Neural cell (in vitro differentiated cells): Measurements from ENCODE around the gene PCDHGA11. TPM values are rescaled to one million over a fixed set of nuclear protein-coding genes. Genes with fewer than 3 reads are reported as not detected.
"Not testable (repeated sequence)": the region's sequence is repeated elsewhere in the genome, so short reads cannot be mapped to it uniquely, and the experiment has no call there.

Experiments
- H2AFZ ChIP-seq: fragments of 200-600, 300-800 bp; sonication (generic), shearing (Covaris generic); 2 replicates; pipeline ENCODE4 v1.6.0; 2014; ENCODE audit warnings: low read depth, mild to moderate bottlenecking, antibody characterized with exemption, low read length, moderate library complexity
- H3F3A ChIP-seq: fragments of 200-600 bp; shearing (Covaris generic); 2 replicates; pipeline ENCODE4 v1.6.1; 2016; ENCODE audit warnings: mild to moderate bottlenecking, moderate library complexity, mixed read lengths, antibody characterized with exemption, low read length; ENCODE audit not compliant: insufficient read depth, poor library complexity, severe bottlenecking
- H3K27ac ChIP-seq: fragments of 200-600, 300-800 bp; sonication (generic), shearing (Covaris generic); 2 replicates; pipeline ENCODE4 v1.5.1; 2014; ENCODE audit warnings: mild to moderate bottlenecking, low read length, moderate library complexity
- H3K27me3 ChIP-seq: fragments of 300-800, 200-600 bp; sonication (generic), shearing (Covaris generic); 2 replicates; pipeline ENCODE4 v1.6.0; 2014; ENCODE audit warnings: mild to moderate bottlenecking, low read depth, low read length, moderate library complexity; ENCODE audit not compliant: insufficient read depth
- H3K36me3 ChIP-seq: fragments of 300-800, 200-600 bp; sonication (generic), shearing (Covaris generic); 2 replicates; pipeline ENCODE4 v1.5.1; 2014; ENCODE audit warnings: mild to moderate bottlenecking, antibody characterized with exemption, low read length, moderate library complexity; ENCODE audit not compliant: insufficient read depth
- H3K4me2 ChIP-seq: fragments of 300-800, 200-600 bp; sonication (generic), shearing (Covaris generic); 2 replicates; pipeline ENCODE4 v1.6.0; 2014; ENCODE audit warnings: mild to moderate bottlenecking, low read length
- H3K4me3 ChIP-seq: fragments of 300-800, 200-600 bp; sonication (generic), shearing (Covaris generic); 2 replicates; pipeline ENCODE4 v1.5.1; 2014; ENCODE audit warnings: mild to moderate bottlenecking, low read length, moderate library complexity
- H3K79me2 ChIP-seq: fragments of 200-600 bp; shearing (Covaris generic); replicated peaks from 2 replicates; pipeline ENCODE4 v1.6.0; 2014; ENCODE audit warnings: mild to moderate bottlenecking, low read length, moderate library complexity; ENCODE audit not compliant: insufficient read depth
- H3K9ac ChIP-seq: fragments of 300-800, 200-600 bp; sonication (generic), shearing (Covaris generic); 2 replicates; pipeline ENCODE4 v1.6.1; 2016; ENCODE audit warnings: mild to moderate bottlenecking, low read length, mixed read lengths
- H3K9me2 ChIP-seq: fragments of 200-600 bp; shearing (Covaris generic); 2 replicates; pipeline ENCODE4 v1.6.1; 2016; ENCODE audit warnings: mild to moderate bottlenecking, low read length, mixed read lengths; ENCODE audit not compliant: insufficient read depth
- H3K9me3 ChIP-seq: fragments of 200-600, 300-800 bp; sonication (generic), shearing (Covaris generic); 2 replicates; pipeline ENCODE4 v1.6.1; 2016; ENCODE audit warnings: mild to moderate bottlenecking, mixed run types, low read length, moderate library complexity, mixed read lengths
- H4K20me1 ChIP-seq: fragments of 200-600 bp; shearing (Covaris generic); 2 replicates; pipeline ENCODE4 v1.6.1; 2016; ENCODE audit warnings: mild to moderate bottlenecking, mixed run types; ENCODE audit not compliant: insufficient read depth
- EP300 ChIP-seq: fragments of 450-650 bp; conservative IDR thresholded peaks from 2 replicates; pipeline ENCODE4 v1.6.1; 2014; ENCODE audit warnings: antibody characterized with exemption, mild to moderate bottlenecking, moderate library complexity; ENCODE audit not compliant: poor library complexity, severe bottlenecking
- EZH2 ChIP-seq: fragments of 200-600, 300-800 bp; shearing (Covaris generic), sonication (generic); IDR thresholded peaks from 2 replicates; pipeline ENCODE4 v1.6.1; 2014; ENCODE audit warnings: antibody characterized with exemption, low read length, borderline replicate concordance, mild to moderate bottlenecking; ENCODE audit not compliant: insufficient read depth, poor library complexity, severe bottlenecking
- MXI1 ChIP-seq: fragments of 450-650 bp; conservative IDR thresholded peaks from 2 replicates; pipeline ENCODE4 v1.6.1; 2014; ENCODE audit warnings: antibody characterized with exemption, mild to moderate bottlenecking; ENCODE audit not compliant: poor library complexity, severe bottlenecking
- POLR2AphosphoS5 ChIP-seq: IDR thresholded peaks from 2 replicates; pipeline ENCODE4 v1.6.1; 2012
- RAD21 ChIP-seq: fragments of 450-650 bp; conservative IDR thresholded peaks from 2 replicates; pipeline ENCODE4 v1.6.1; 2014; ENCODE audit warnings: antibody characterized with exemption, mild to moderate bottlenecking, moderate library complexity
- SMC3 ChIP-seq: fragments of 450-650 bp; conservative IDR thresholded peaks from 2 replicates; pipeline ENCODE4 v1.6.1; 2014; ENCODE audit warnings: antibody characterized with exemption, mild to moderate bottlenecking, moderate library complexity; ENCODE audit not compliant: poor library complexity
- TAF1 ChIP-seq: IDR thresholded peaks from 2 replicates; pipeline ENCODE4 v1.6.1; 2012; ENCODE audit warnings: low read depth
- polyA plus RNA-seq: library from polyadenylated mRNA; depleted of rRNA; stranded (reverse); fragments of >200 nt; gene quantifications from 2 replicates; pipeline ENCODE4 v1.2.3, GENCODE V29; 2014
- TF ChIP-seq, protein P1 (sequence below): IDR thresholded peaks from 2 replicates; pipeline ENCODE4 v1.6.1; 2012; ENCODE audit warnings: borderline replicate concordance
- TF ChIP-seq, protein P2 (sequence below): fragments of 450-650 bp; IDR thresholded peaks from 2 replicates; pipeline ENCODE4 v1.5.1; 2014; ENCODE audit warnings: antibody characterized with exemption, mild to moderate bottlenecking, moderate library complexity; ENCODE audit not compliant: poor library complexity, severe bottlenecking

Gene PCDHGA11
- polyA plus RNA-seq, 1 donor from 2014 or later: 0.32 TPM

DNA sequence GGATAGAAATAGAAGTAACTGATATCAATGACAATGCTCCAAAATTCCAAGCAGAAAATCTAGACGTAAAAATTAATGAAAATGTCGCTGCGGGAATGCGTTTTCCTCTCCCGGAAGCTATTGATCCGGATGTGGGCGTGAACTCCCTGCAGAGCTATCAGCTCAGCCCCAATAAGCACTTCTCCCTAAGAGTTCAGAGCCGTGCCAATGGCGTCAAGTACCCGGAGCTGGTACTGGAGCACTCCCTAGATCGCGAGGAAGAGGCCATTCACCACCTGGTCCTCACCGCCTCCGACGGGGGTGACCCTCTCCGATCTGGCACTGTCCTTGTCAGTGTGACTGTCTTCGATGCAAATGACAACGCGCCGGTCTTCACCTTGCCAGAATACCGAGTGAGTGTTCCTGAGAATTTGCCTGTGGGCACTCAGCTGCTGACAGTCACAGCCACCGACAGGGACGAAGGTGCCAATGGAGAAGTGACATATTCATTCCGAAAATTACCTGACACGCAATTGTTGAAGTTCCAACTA is 7.2 kb upstream of the PCDHGA11 start:
- H3F3A ChIP-seq: peaks cover 3% of the 10 kb centered on the region
- H3K79me2 ChIP-seq: peaks cover 66% of the 10 kb centered on the region
- H3K27ac ChIP-seq: peak overlapping the region; percentile 45
- no peaks in the 10 kb centered on the region for H4K20me1 ChIP-seq
- H3K4me3 ChIP-seq: peak overlapping the region; percentile 66
- H3K9me2 ChIP-seq: no peaks in the 10 kb centered on the region
- TF ChIP-seq POLR2AphosphoS5 (no peak), EP300 (no peak), EZH2 (no peak), SMC3 (no peak), RAD21 (no peak), TAF1 (no peak), MXI1 (no peak)
- TF ChIP-seq, protein P1, sequence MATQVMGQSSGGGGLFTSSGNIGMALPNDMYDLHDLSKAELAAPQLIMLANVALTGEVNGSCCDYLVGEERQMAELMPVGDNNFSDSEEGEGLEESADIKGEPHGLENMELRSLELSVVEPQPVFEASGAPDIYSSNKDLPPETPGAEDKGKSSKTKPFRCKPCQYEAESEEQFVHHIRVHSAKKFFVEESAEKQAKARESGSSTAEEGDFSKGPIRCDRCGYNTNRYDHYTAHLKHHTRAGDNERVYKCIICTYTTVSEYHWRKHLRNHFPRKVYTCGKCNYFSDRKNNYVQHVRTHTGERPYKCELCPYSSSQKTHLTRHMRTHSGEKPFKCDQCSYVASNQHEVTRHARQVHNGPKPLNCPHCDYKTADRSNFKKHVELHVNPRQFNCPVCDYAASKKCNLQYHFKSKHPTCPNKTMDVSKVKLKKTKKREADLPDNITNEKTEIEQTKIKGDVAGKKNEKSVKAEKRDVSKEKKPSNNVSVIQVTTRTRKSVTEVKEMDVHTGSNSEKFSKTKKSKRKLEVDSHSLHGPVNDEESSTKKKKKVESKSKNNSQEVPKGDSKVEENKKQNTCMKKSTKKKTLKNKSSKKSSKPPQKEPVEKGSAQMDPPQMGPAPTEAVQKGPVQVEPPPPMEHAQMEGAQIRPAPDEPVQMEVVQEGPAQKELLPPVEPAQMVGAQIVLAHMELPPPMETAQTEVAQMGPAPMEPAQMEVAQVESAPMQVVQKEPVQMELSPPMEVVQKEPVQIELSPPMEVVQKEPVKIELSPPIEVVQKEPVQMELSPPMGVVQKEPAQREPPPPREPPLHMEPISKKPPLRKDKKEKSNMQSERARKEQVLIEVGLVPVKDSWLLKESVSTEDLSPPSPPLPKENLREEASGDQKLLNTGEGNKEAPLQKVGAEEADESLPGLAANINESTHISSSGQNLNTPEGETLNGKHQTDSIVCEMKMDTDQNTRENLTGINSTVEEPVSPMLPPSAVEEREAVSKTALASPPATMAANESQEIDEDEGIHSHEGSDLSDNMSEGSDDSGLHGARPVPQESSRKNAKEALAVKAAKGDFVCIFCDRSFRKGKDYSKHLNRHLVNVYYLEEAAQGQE: no peak
- TF ChIP-seq, protein P2, sequence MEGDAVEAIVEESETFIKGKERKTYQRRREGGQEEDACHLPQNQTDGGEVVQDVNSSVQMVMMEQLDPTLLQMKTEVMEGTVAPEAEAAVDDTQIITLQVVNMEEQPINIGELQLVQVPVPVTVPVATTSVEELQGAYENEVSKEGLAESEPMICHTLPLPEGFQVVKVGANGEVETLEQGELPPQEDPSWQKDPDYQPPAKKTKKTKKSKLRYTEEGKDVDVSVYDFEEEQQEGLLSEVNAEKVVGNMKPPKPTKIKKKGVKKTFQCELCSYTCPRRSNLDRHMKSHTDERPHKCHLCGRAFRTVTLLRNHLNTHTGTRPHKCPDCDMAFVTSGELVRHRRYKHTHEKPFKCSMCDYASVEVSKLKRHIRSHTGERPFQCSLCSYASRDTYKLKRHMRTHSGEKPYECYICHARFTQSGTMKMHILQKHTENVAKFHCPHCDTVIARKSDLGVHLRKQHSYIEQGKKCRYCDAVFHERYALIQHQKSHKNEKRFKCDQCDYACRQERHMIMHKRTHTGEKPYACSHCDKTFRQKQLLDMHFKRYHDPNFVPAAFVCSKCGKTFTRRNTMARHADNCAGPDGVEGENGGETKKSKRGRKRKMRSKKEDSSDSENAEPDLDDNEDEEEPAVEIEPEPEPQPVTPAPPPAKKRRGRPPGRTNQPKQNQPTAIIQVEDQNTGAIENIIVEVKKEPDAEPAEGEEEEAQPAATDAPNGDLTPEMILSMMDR: no peak
- no peaks in the 10 kb centered on the region for H3K27me3 ChIP-seq
- H3K9ac ChIP-seq: no peak overlapping the region
- H3K9me3 ChIP-seq: peaks cover 81% of the 10 kb centered on the region
- no peak overlapping the region for H3K4me2 ChIP-seq
- H3K36me3 ChIP-seq: peaks cover 82% of the 10 kb centered on the region
- H2AFZ ChIP-seq: no peak overlapping the region

DNA sequence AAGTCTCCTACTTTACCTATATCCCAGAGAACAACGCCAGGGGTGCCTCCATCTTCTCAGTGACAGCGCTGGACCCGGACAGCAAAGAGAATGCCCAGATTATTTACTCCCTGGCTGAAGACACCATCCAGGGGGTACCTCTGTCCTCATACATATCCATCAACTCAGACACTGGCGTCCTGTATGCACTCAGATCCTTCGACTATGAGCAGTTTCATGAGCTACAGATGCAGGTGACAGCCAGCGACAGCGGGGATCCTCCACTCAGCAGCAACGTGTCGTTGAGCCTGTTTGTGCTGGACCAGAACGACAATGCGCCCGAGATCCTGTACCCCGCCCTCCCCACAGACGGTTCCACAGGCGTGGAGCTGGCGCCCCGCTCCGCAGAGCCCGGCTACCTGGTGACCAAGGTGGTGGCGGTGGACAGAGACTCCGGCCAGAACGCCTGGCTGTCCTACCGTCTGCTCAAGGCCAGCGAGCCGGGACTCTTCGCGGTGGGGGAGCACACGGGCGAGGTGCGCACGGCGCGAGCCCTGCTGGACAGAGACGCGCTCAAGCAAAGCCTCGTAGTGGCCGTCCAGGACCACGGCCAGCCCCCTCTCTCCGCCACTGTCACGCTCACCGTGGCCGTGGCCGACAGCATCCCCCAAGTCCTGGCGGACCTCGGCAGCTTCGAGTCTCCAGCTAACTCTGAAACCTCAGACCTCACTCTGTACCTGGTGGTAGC is 6.1 kb upstream of the PCDHGA11 start:
- not testable (repeated sequence) for H2AFZ ChIP-seq, H3K4me2 ChIP-seq, H3K9ac ChIP-seq, H3K9me2 ChIP-seq, H3K27me3 ChIP-seq, H4K20me1 ChIP-seq, H3F3A ChIP-seq, H3K27ac ChIP-seq
- peak overlapping the region; percentile 66 for H3K4me3 ChIP-seq
- peaks cover 86% of the 10 kb centered on the region for H3K36me3 ChIP-seq
- H3K9me3 ChIP-seq: peaks cover 81% of the 10 kb centered on the region
- H3K79me2 ChIP-seq: peaks cover 70% of the 10 kb centered on the region

DNA sequence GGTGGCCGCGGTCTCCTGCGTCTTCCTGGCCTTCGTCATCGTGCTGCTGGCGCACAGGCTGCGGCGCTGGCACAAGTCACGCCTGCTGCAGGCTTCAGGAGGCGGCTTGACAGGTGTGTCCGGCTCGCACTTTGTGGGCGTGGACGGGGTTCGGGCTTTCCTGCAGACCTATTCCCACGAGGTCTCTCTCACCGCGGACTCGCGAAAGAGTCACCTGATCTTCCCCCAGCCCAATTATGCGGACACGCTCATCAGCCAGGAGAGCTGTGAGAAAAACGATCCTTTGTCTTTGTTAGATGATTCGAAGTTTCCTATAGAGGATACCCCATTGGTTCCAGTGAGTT is 5.6 kb upstream of the PCDHGA11 start:
- H3K4me2 ChIP-seq, H3F3A ChIP-seq, H3K9me2 ChIP-seq, H3K4me3 ChIP-seq, H2AFZ ChIP-seq, H4K20me1 ChIP-seq, H3K9ac ChIP-seq, H3K27me3 ChIP-seq, H3K27ac ChIP-seq: not testable (repeated sequence)
- Histone ChIP-seq H3K79me2 (peaks cover 72% of the 10 kb centered on the region), H3K36me3 (peaks cover 86% of the 10 kb centered on the region), H3K9me3 (peaks cover 80% of the 10 kb centered on the region)
